SH-SY5Y (cell line): ENCODE results near the gene MGST3.

Experiments used
- GATA2 ChIP-seq: IDR thresholded peaks from 2 replicates; pipeline ENCODE4 v1.6.1; 2011; ENCODE audit warnings: mild to moderate bottlenecking, low read depth, low read length
- GATA3 ChIP-seq: IDR thresholded peaks from 2 replicates; pipeline ENCODE4 v1.6.1; 2011; ENCODE audit warnings: low read depth, mild to moderate bottlenecking, low read length, moderate library complexity

- no peak for TF ChIP-seq GATA2
- no peak for TF ChIP-seq GATA3
Observed at GRCh38 chr1:165637427-165637826, 6.4 kb downstream of the MGST3 start.
